Thymus (tissue), 11 donors: Measurements from ENCODE around the gene SNRNP35. TPM values are rescaled to one million over a fixed set of nuclear protein-coding genes. Genes with fewer than 3 reads are reported as not detected.
"Not testable (repeated sequence)": the region's sequence is repeated elsewhere in the genome, so short reads cannot be mapped to it uniquely, and the experiment has no call there.

Source experiments
- DNase-seq, 9 donors: peaks; one replicate each; pipeline ENCODE4 v3.0.0-alpha.2; 2013; ENCODE audit warnings: low spot score in 9 of 9, low read depth in 6 of 9, missing footprints in 1 of 9
- H3K27ac ChIP-seq, 2 donors: one replicate each; pipeline ENCODE4 v1.5.1; 2013; ENCODE audit warnings: control low read depth in 1 of 2, low read depth in 1 of 2, low read length in 1 of 2, mild to moderate bottlenecking in 1 of 2, moderate library complexity in 1 of 2
- H3K27me3 ChIP-seq, 2 donors: one replicate each; pipeline ENCODE4 v1.5.1; 2013; ENCODE audit warnings: low read length in 1 of 2; ENCODE audit not compliant: control insufficient read depth in 2 of 2, insufficient read depth in 1 of 2
- H3K36me3 ChIP-seq, 2 donors: one replicate each; pipeline ENCODE4 v1.5.1; 2013; ENCODE audit warnings: low read length in 1 of 2, mild to moderate bottlenecking in 1 of 2, moderate library complexity in 1 of 2; ENCODE audit not compliant: control insufficient read depth in 2 of 2, insufficient read depth in 2 of 2
- H3K4me1 ChIP-seq, 2 donors: one replicate each; pipeline ENCODE4 v1.5.1; 2013; ENCODE audit warnings: low read length in 2 of 2; ENCODE audit not compliant: control insufficient read depth in 2 of 2, insufficient read depth in 2 of 2
- H3K4me3 ChIP-seq, 2 donors: one replicate each; pipeline ENCODE4 v1.5.1; 2013; ENCODE audit warnings: low read length in 2 of 2, control low read depth in 1 of 2, mild to moderate bottlenecking in 1 of 2
- H3K9me3 ChIP-seq, 2 donors: one replicate each; pipeline ENCODE4 v1.5.1; 2013; ENCODE audit warnings: low read length in 1 of 2, mild to moderate bottlenecking in 1 of 2; ENCODE audit not compliant: control insufficient read depth in 2 of 2, insufficient read depth in 1 of 2
- WGBS: extraction: QIAGEN DNeasy Blood & Tissue Kit; methylation state at CpG from one replicate; pipeline ENCODE4 v1.1.7; 2013; 5-methylcytosine and 5-hydroxymethylcytosine counted together
- polyA plus RNA-seq: library from polyadenylated mRNA; stranded (reverse); fragments of 200-250 nt; gene quantifications from one replicate; pipeline ENCODE4 v1.2.3, GENCODE V29; 2013
- total RNA-seq: library from RNA; stranded (reverse); fragments of 120-200 nt; gene quantifications from one replicate; pipeline ENCODE4 v1.2.4, GENCODE V29; 2013
- donor health status: healthy.

The SNRNP35 gene
- total and polyA plus RNA-seq, 2 donors: 23.1 to 53.9 TPM

DNA sequence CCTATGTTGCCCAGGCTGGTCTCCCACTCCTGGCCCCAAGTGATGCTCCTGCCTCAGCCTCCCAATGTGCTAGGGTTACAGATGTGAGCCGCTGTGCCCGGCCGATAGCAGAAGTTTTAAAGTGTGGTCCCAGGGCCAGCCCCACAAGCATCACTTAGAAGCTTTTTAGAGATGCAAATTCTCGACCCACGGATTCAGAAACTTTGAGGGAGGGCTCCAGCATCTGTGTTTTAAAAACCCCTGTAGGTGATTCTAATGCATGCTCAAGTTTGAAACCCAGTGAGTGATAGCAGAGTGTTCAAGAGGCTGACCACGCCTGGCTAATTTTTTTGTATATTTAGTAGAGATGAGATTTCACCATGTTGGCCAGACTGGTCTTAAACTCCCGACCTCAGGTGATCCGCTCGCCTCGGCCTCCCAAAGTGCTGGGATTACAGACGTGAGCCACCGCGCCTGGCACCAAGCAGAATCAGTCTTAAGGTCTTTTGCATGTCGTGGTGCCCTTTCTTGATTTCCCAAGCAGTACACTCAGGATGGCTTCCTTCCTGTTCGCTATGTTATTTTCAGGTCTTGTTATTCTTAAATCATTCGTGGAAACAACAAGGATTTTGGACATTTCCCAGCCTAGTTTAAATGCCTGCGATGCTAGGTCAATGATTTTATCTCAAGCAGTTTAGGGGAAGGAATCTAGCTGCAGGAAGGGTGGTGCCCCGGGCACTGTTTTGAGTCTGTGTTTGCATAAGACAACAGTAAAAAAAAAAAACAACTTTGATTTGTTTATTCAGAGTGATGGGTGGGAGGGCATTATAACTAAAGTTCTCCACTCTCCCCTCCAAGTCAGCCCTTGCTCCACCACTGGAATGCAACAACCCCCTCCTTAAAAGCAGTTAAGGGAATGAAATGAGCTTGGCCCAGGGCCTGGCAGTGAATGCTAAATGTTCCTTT, 12.3 kb upstream of the SNRNP35 start:
- Histone ChIP-seq H3K36me3 (no peaks in the 10 kb centered on the region), H3K9me3 (no peaks in the 10 kb centered on the region), H3K27me3 (no peaks in the 10 kb centered on the region), H3K4me1 (no peaks in the 10 kb centered on the region), H3K27ac (no peak overlapping the region), H3K4me3 (no peak overlapping the region)
- WGBS: 74% methylated on average over 18 of the region's 18 CpGs
- no peak for DNase-seq

DNA sequence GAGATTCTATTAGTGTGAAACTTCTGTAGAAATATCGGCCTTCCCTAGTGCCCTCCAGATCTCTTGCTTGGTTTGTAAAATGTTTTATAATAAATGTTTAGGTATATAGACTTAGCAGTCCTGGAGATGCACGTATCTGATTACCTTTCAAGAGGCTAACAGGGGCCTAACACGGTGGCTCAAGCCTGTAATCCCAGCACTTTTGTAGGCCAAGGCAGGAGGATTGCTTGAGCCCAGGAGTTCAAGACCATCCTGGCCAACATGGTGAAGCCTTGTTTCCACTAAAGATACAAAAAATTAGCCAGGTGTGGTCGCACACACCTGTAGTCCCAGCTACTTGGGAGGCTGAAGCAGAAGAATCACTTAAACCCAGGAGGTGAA, 11.6 kb upstream of the SNRNP35 start:
- Histone ChIP-seq H3K27ac (no peak overlapping the region), H3K9me3 (no peaks in the 10 kb centered on the region), H3K4me1 (no peaks in the 10 kb centered on the region), H3K4me3 (no peak overlapping the region), H3K27me3 (no peaks in the 10 kb centered on the region), H3K36me3 (no peaks in the 10 kb centered on the region)
- WGBS: 90% methylated on average over 4 of the region's 4 CpGs
- DNase-seq: no peak

DNA sequence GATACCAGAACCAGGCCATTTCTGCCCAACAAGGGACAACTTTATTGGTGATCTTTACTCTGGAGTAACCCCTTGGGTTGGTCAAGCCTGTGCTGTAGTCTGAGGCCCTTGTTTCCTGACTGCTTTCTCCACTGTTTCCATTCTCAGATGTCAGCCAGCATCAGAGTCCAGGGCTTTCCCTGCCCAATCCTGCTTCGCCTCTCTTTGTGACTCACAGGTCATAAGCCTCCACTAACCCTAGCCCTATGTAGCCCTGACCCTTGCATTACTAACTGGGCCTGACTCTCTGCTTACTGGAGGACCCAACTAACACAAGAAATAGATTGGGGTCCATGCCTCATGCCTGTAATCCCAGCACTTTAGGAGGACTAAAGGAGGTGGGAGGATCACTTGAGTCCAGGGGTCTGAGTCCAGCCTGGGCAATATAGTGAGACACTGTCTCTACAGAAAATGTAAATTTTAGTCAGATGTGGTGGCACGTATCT, 8.6 kb upstream of the SNRNP35 start:
- Histone ChIP-seq H3K4me3 (no peak overlapping the region), H3K4me1 (no peaks in the 10 kb centered on the region), H3K36me3 (no peaks in the 10 kb centered on the region), H3K9me3 (no peaks in the 10 kb centered on the region), H3K27me3 (no peaks in the 10 kb centered on the region), H3K27ac (no peak overlapping the region)
- 99% methylated on average over 2 of the region's 2 CpGs for WGBS
- no peak for DNase-seq

DNA sequence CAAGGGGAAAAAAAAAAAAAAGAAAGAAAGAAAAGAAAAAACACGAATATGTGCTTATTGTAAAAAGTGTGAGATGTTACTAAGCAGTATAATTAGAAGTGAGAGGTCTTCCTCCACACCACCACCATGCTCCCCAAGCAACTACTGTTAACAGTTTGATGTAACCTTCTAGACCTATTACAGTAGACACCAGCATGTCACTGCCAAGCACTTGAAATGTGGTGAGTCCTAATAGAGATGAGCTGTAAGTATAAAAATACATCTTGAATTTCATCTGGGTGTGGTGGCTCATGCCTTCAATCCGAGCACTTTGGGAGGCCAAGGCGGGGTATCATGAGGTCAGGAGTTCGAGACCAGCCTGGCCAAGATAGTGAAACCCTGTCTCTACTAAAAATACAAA, 8.1 kb upstream of the SNRNP35 start:
- H3K4me1 ChIP-seq: no peaks in the 10 kb centered on the region
- no peaks in the 10 kb centered on the region for H3K9me3 ChIP-seq
- DNase-seq: no peak
- no peak overlapping the region for H3K27ac ChIP-seq
- no peaks in the 10 kb centered on the region for H3K27me3 ChIP-seq
- 93% methylated on average over 4 of the region's 4 CpGs for WGBS
- H3K4me3 ChIP-seq: no peak overlapping the region
- H3K36me3 ChIP-seq: no peaks in the 10 kb centered on the region

DNA sequence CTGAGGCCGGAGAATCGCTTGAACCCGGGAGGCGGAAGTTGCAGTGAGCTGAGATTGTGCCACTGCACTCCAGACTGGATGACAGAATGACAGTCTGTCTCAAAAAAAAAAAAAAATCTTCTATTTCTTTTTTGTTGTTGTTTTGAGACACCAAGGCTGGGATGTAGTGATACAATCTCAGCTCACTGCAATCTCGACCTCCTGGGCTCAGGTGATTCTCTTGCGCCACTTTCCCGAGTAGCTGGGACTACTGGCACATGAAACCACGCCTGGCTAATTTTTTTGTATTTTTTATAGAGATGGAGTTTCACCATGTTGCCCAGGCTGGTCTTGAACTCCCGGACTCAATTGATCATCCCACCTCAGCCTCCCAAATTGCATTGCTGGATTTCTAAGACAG, 7.3 kb upstream of the SNRNP35 start:
- no peaks in the 10 kb centered on the region for H3K36me3 ChIP-seq
- no peaks in the 10 kb centered on the region for H3K27me3 ChIP-seq
- H3K4me3 ChIP-seq: no peak overlapping the region
- no peaks in the 10 kb centered on the region for H3K4me1 ChIP-seq
- H3K27ac ChIP-seq: peak overlapping the region in 1 of 2 donors; percentile 31
- no peak for DNase-seq
- H3K9me3 ChIP-seq: no peaks in the 10 kb centered on the region
- WGBS: 97% methylated on average over 9 of the region's 9 CpGs

DNA sequence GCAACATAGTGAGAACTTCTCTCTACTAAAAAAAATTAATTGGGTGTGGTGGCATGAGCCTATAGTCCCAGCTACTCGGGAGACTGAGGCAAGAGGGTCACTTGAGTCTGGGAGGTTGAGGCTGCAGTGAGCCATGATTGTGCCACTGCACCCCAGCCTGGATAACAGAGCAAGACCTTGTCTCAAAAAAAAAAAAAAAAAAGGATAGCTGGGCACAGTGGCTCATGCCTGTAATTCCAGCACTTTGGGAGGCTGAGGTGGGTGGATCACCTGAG, 5.7 kb upstream of the SNRNP35 start:
- not testable (repeated sequence) for DNase-seq
- 100% methylated on average over 1 of the region's 1 CpG for WGBS

DNA sequence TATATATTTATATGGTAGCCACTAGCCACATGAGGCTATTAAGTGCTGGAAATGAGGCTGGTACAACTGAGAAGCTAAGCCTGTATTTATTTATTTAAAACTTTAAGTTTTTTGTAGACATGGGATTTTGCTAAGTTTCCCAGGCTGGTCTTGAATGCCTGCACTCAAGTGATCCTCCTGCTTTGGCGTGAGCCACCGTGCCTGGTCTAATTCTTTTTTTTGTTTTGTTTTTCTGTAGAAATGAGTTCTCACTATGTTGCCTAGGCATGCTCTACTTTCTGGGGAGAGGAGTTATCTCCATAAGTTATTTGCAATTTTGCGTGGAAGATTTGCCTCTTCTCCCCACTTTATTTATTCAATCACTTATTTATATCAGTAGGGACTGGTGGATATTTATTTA, 4.8 kb upstream of the SNRNP35 start:
- H3K9me3 ChIP-seq: peaks cover 0 to 3% of the 10 kb centered on the region in 2 donors
- H3K27ac ChIP-seq: no peak overlapping the region
- 96% methylated on average over 3 of the region's 3 CpGs for WGBS
- H3K4me3 ChIP-seq: no peak overlapping the region
- no peaks in the 10 kb centered on the region for H3K27me3 ChIP-seq
- H3K4me1 ChIP-seq: no peaks in the 10 kb centered on the region
- H3K36me3 ChIP-seq: no peaks in the 10 kb centered on the region
- DNase-seq: peak in 3 of 9 donors; percentile 15 to 55 (median 33)

More for the DNA sequence above, 5.7 kb upstream of the SNRNP35 start:
- not testable (repeated sequence) for H3K4me1 ChIP-seq, H3K27me3 ChIP-seq, H3K9me3 ChIP-seq, H3K27ac ChIP-seq, H3K36me3 ChIP-seq, H3K4me3 ChIP-seq

DNA sequence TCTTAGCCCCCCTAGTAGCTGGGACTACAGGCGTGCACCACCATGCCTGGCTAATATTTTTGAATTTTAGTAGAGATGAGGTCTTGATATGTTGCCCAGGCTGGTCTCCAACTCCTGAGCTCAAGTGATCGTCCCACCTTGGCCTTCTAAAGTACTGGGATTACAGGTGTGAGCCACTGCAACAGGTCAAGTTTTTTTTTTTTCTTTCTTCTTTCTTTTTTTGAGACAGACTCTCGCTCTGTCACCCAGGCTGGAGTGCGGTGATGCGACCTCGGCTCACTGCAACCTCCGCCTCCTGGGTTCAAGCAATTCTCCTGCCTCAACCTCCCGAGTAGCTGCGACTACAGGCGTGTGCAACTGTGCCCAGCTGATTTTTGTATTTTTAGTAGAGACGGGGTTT, 5.2 kb downstream of the SNRNP35 start:
- 99% methylated on average over 11 of the region's 11 CpGs for WGBS

DNA sequence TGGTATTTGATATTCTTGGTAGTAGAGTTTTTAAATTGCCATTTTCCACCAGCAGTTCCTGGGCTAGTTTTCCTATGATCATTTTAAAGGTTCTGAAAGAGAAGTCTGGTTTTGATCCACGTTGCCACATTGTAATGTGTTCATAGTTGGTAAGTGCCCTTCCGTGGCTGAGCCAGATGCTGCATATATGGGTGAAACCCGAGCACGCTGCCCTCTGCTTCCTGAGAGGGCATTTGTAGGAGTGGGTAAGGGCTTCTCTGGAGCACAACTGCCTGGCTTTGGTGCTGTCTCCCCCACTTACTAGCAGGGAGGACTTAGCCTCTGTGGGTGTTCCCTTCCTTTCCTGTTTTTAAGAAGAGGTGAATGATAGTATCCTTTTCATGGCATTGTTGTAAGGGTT, 7.1 kb downstream of the SNRNP35 start:
- Histone ChIP-seq H3K4me1 (no peaks in the 10 kb centered on the region), H3K9me3 (no peaks in the 10 kb centered on the region), H3K36me3 (peaks cover 16 to 33% of the 10 kb centered on the region in 2 donors), H3K4me3 (no peak overlapping the region), H3K27me3 (no peaks in the 10 kb centered on the region), H3K27ac (no peak overlapping the region)
- DNase-seq: no peak
- 96% methylated on average over 4 of the region's 4 CpGs for WGBS

More for the DNA sequence above, 5.2 kb downstream of the SNRNP35 start:
- not testable (repeated sequence) for H3K9me3 ChIP-seq, H3K4me3 ChIP-seq, H3K27ac ChIP-seq, H3K4me1 ChIP-seq, H3K27me3 ChIP-seq, DNase-seq
- H3K36me3 ChIP-seq: peaks cover 16 to 31% of the 10 kb centered on the region in 2 donors
